SK-N-SH (cell line): ENCODE results near the gene NFE2. TPM values are rescaled to one million over a fixed set of nuclear protein-coding genes. Genes with fewer than 3 reads are reported as not detected.
A peak's percentile ranks its signal among the peaks of the same experiment; 100 is the strongest.

Experiments used
- CTCF ChIA-PET: fragments of 300-600, 350-600 bp; formaldehyde crosslinking; extraction: SDS; loops from one replicate; lab custom pipeline; 2021; lab: Yijun Ruan, JAX
- POLR2A ChIA-PET: fragments of 350-600 bp; sonication (Branson Sonifier 250); formaldehyde crosslinking; extraction: SDS; loops from one replicate; lab custom pipeline; 2020; ENCODE audit warnings: antibody characterized with exemption, inconsistent platforms; lab: Yijun Ruan, JAX
- DNase-seq: peaks from one replicate; pipeline ENCODE4 v3.0.0; 2012
- H2AFZ ChIP-seq: fragments of 200-600 bp; sonication (generic); 2 replicates; pipeline ENCODE4 v1.8.1; 2016; ENCODE audit warnings: antibody characterized with exemption, mild to moderate bottlenecking, low read depth
- H3F3A ChIP-seq: fragments of 200-600 bp; sonication (generic); replicated peaks from 2 replicates; pipeline ENCODE3; 2016; ENCODE audit warnings: antibody characterized with exemption, mild to moderate bottlenecking; ENCODE audit not compliant: insufficient read depth
- H3K27ac ChIP-seq, 2 experiments: fragments of 200-500 bp in 1 of 2; fragments of 200-600 bp in 1 of 2; sonication (Bioruptor generic) in 1 of 2; sonication (generic), shearing (Covaris generic) in 1 of 2; 2 replicates each; pipeline versions ENCODE4 v1.5.1 to v1.6.1; 2014 to 2016; ENCODE audit warnings: low read depth in 2 of 2, inconsistent platforms in 1 of 2, low read length in 1 of 2, mild to moderate bottlenecking in 1 of 2, mixed read lengths in 1 of 2
- H3K27me3 ChIP-seq: fragments of 200-600 bp; sonication (generic), shearing (Covaris generic); 2 replicates; pipeline ENCODE4 v1.6.1; 2016; ENCODE audit warnings: mixed run types; ENCODE audit not compliant: insufficient read depth
- H3K36me3 ChIP-seq, 2 experiments: fragments of 200-500 bp in 1 of 2; fragments of 200-600 bp in 1 of 2; sonication (Bioruptor generic) in 1 of 2; sonication (generic) in 1 of 2; replicated peaks in 1 of 2; 2 replicates each; pipeline versions ENCODE3 to v1.5.1; 2014 to 2016; ENCODE audit warnings: low read length in 1 of 2, mild to moderate bottlenecking in 1 of 2; ENCODE audit not compliant: insufficient read depth in 2 of 2, control insufficient read depth in 1 of 2
- H3K4me1 ChIP-seq, 2 experiments: fragments of 200-500 bp in 1 of 2; fragments of 200-600 bp in 1 of 2; sonication (Bioruptor generic) in 1 of 2; sonication (generic), shearing (Covaris generic) in 1 of 2; 2 replicates each; pipeline versions ENCODE4 v1.5.1 to v1.6.1; 2014 to 2016; ENCODE audit warnings: low read depth in 1 of 2, low read length in 1 of 2, mixed run types in 1 of 2; ENCODE audit not compliant: insufficient read depth in 2 of 2, control insufficient read depth in 1 of 2
- H3K4me2 ChIP-seq: fragments of 200-600 bp; sonication (generic), shearing (Covaris generic); 2 replicates; pipeline ENCODE4 v1.6.1; 2017; ENCODE audit warnings: mixed run types
- H3K4me3 ChIP-seq, 2 experiments: fragments of 200-500 bp in 1 of 2; fragments of 200-600 bp in 1 of 2; sonication (Bioruptor generic) in 1 of 2; sonication (generic), shearing (Covaris generic) in 1 of 2; 2 replicates each; pipeline versions ENCODE4 v1.5.1 to v1.8.1; 2014 to 2016; ENCODE audit warnings: low read depth in 2 of 2, inconsistent platforms in 1 of 2, low read length in 1 of 2, mild to moderate bottlenecking in 1 of 2, mixed read lengths in 1 of 2, moderate library complexity in 1 of 2
- H3K79me2 ChIP-seq: fragments of 200-600 bp; sonication (generic); 2 replicates; pipeline ENCODE4 v1.8.1; 2017; ENCODE audit warnings: mild to moderate bottlenecking; ENCODE audit not compliant: insufficient read depth
- H3K9ac ChIP-seq: fragments of 200-600 bp; sonication (generic); 2 replicates; pipeline ENCODE4 v1.6.1; 2017; ENCODE audit warnings: mixed run types
- H3K9me2 ChIP-seq: fragments of 200-600 bp; sonication (generic); 2 replicates; pipeline ENCODE4 v1.6.1; 2017; ENCODE audit warnings: mixed run types
- H3K9me3 ChIP-seq: fragments of 200-600 bp; sonication (generic); 2 replicates; pipeline ENCODE4 v1.6.1; 2017; ENCODE audit warnings: mixed run types, mild to moderate bottlenecking, moderate library complexity
- H4K20me1 ChIP-seq: fragments of 200-600 bp; sonication (generic); 2 replicates; pipeline ENCODE4 v1.6.1; 2017; ENCODE audit warnings: mild to moderate bottlenecking, mixed run types; ENCODE audit not compliant: insufficient read depth
- CHD2 ChIP-seq: fragments of 150-350 bp; IDR thresholded peaks from 2 replicates; pipeline ENCODE4 v1.6.1; 2018; ENCODE audit warnings: low read length; ENCODE audit not compliant: partially characterized antibody
- ELF1 ChIP-seq: IDR thresholded peaks from 2 replicates; pipeline ENCODE4 v1.4.0; 2012
- EZH2phosphoT487 ChIP-seq: fragments of 200-600 bp; sonication (generic); IDR thresholded peaks from 2 replicates; pipeline ENCODE4 v1.6.1; 2017; ENCODE audit warnings: low read depth, mixed run types, mild to moderate bottlenecking, antibody characterized with exemption, moderate library complexity, borderline replicate concordance
- FOXJ3 ChIP-seq: sonication (generic); formaldehyde crosslinking; IDR thresholded peaks from 2 replicates; pipeline ENCODE4 v1.5.1; 2020; ENCODE audit warnings: mild to moderate bottlenecking, missing genetic modification reagents
- JUND ChIP-seq: IDR thresholded peaks from 2 replicates; pipeline ENCODE4 v1.4.0; 2012
- POLR2AphosphoS5 ChIP-seq: IDR thresholded peaks from 2 replicates; pipeline ENCODE4 v1.6.1; 2012; ENCODE audit warnings: low read depth, low read length
- RFX5 ChIP-seq: IDR thresholded peaks from 2 replicates; pipeline ENCODE4 v1.6.1; 2012; ENCODE audit warnings: mild to moderate bottlenecking, improper control_type of control experiment, low read length
- RXRA ChIP-seq: IDR thresholded peaks from 2 replicates; pipeline ENCODE4 v1.4.0; 2012; ENCODE audit warnings: low read depth, mild to moderate bottlenecking, borderline replicate concordance
- WGBS: methylation state at CpG from one replicate; pipeline ENCODE4 v1.1.6; 2017; ENCODE audit warnings: low lambda C conversion rate; 5-methylcytosine and 5-hydroxymethylcytosine counted together
- polyA plus RNA-seq, 3 experiments: library from polyadenylated mRNA; depleted of rRNA; stranded (reverse); fragments of >200 nt; gene quantifications; 2 replicates each; pipeline ENCODE4 v1.2.3, GENCODE V29; 2012
- TF ChIP-seq, protein P1 (sequence below): fragments of 150-350 bp; IDR thresholded peaks from 2 replicates; pipeline ENCODE4 v1.6.1; 2016; ENCODE audit warnings: mild to moderate bottlenecking, low read depth, low read length
- TF ChIP-seq, protein P2 (sequence below): IDR thresholded peaks from 2 replicates; pipeline ENCODE4 v1.6.1; 2012; ENCODE audit warnings: mild to moderate bottlenecking, low read depth, low read length, moderate library complexity
- TF ChIP-seq, protein P3 (sequence below): fragments of 200-600 bp; sonication (generic); IDR thresholded peaks from 2 replicates; pipeline ENCODE4 v1.6.1; 2017; ENCODE audit warnings: antibody characterized with exemption, mild to moderate bottlenecking, moderate library complexity
- TF ChIP-seq, protein P4 (sequence below): IDR thresholded peaks from 2 replicates; pipeline ENCODE4 v1.4.0; 2012; ENCODE audit warnings: low read depth, borderline replicate concordance
- TF ChIP-seq, protein P5 (sequence below): IDR thresholded peaks from 2 replicates; pipeline ENCODE4; 2012
- TF ChIP-seq, protein P6 (sequence below): fragments of 150-350 bp; IDR thresholded peaks from 2 replicates; pipeline ENCODE4 v1.6.1; 2017; ENCODE audit warnings: antibody characterized with exemption, low read length, low read depth, borderline replicate concordance

Gene NFE2
- polyA plus RNA-seq, 1 of the 3 experiments (the other 2 are of a cell fraction), result 0.25 TPM

DNA sequence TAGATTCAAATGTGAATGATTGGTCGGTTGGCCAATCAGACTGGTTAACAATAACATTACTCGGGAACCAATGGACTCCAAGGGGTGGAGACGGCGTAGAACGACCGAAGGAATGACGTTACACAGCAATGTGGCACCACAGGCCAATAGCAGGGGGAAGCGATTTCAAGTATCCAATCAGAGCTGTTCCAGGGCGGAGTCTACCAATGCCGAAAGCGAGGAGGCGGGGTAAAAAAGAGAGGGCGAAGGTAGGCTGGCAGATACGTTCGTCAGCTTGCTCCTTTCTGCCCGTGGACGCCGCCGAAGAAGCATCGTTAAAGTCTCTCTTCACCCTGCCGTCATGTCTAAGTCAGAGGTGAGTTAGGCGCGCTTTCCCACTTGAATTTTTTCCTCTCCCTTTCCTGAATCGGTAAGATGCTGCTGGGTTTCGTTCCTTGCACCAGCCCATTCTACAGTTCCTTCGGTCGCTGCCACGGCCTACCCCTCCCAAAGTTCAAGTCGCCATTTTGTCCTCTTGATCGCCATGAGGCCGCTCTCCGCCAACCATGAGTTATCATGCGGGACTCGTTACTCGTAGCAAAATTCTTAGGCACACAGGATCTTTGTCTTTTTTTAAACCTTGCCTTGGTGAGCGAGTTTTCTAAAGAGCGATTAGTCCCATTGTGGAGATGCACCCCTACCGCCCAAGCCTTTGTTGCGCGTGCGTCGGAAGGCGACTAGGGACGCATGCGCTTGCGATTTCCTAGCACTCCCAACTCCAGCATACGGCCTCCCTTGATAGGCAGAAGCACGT lies 20.2 kb downstream of the NFE2 start, which contains the start of gene HNRNPA1 (continued):
- TF ChIP-seq, protein P1, sequence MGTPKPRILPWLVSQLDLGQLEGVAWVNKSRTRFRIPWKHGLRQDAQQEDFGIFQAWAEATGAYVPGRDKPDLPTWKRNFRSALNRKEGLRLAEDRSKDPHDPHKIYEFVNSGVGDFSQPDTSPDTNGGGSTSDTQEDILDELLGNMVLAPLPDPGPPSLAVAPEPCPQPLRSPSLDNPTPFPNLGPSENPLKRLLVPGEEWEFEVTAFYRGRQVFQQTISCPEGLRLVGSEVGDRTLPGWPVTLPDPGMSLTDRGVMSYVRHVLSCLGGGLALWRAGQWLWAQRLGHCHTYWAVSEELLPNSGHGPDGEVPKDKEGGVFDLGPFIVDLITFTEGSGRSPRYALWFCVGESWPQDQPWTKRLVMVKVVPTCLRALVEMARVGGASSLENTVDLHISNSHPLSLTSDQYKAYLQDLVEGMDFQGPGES, result peak; percentile 87
- no peak for TF ChIP-seq ELF1
- no peak for TF ChIP-seq FOXJ3 (CRISPR knock-in tag)
- peak; percentile 91 for TF ChIP-seq RFX5
- TF ChIP-seq, protein P2, sequence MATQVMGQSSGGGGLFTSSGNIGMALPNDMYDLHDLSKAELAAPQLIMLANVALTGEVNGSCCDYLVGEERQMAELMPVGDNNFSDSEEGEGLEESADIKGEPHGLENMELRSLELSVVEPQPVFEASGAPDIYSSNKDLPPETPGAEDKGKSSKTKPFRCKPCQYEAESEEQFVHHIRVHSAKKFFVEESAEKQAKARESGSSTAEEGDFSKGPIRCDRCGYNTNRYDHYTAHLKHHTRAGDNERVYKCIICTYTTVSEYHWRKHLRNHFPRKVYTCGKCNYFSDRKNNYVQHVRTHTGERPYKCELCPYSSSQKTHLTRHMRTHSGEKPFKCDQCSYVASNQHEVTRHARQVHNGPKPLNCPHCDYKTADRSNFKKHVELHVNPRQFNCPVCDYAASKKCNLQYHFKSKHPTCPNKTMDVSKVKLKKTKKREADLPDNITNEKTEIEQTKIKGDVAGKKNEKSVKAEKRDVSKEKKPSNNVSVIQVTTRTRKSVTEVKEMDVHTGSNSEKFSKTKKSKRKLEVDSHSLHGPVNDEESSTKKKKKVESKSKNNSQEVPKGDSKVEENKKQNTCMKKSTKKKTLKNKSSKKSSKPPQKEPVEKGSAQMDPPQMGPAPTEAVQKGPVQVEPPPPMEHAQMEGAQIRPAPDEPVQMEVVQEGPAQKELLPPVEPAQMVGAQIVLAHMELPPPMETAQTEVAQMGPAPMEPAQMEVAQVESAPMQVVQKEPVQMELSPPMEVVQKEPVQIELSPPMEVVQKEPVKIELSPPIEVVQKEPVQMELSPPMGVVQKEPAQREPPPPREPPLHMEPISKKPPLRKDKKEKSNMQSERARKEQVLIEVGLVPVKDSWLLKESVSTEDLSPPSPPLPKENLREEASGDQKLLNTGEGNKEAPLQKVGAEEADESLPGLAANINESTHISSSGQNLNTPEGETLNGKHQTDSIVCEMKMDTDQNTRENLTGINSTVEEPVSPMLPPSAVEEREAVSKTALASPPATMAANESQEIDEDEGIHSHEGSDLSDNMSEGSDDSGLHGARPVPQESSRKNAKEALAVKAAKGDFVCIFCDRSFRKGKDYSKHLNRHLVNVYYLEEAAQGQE, result no peak; the same call in 1 of the 2 replicates
- no peak for TF ChIP-seq RXRA
- TF ChIP-seq, all 33 proteins: peak for 12

DNA sequence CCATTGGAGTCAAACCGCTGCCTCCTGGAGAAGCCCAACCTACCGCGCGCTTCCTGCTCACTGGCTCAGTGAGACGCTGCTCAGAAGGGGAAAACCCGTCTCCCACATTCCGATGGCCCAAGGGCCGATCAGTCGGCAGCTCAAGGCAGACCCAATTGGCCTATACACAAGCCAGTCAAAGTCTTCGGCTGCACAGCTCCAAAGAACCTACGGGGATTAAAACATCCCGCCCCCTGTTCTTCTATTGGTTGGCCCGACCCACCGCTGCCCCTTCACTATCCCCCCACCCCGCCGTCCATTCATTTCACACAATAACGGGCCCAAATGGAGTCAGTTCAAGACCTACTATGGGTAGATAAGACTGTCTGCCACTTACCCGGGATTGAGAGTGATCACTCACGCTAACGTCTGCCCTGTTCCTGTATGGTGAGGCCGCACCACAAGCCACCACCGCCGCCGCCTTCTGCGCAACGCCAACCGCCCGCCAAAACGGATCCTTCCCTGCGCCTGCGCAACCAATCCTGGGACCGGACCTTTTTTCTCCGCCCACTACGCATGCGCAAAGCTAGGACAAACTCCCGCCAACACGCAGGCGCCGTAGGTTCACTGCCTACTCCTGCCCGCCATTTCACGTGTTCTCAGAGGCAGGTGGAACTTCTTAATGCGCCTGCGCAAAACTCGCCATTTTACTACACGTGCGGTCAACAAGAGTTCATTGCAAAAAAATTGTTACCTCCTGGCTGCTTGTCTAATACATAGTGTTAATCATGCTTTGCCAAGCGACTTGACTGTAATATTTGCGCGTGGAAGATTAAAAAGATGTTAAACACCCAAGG lies 21.0 kb downstream of the NFE2 start, which contains the start of gene CBX5:
TSS of gene CBX5 (minus strand) at position 491 of the 836 bp plus-strand sequence. CDS start 22,472 bp downstream, outside the sequence.
- H3F3A ChIP-seq, result peaks cover 49% of the 10 kb centered on the region
- peak within 1 kb of the TSS; percentile 98 for H3K9ac ChIP-seq
- peak within 1 kb of the TSS; percentile 93 to 99 for H3K27ac ChIP-seq
- peak within 1 kb of the TSS; percentile 98 for H3K4me2 ChIP-seq
- peaks cover 34 to 35% of the 10 kb centered on the region in 2 experiments for H3K36me3 ChIP-seq
- H4K20me1 ChIP-seq, result peaks cover 38% of the 10 kb centered on the region
- H3K9me2 ChIP-seq, result no peaks in the 10 kb centered on the region
- peak within 1 kb of the TSS; percentile 80 to 88 for H3K4me3 ChIP-seq
- CTCF ChIA-PET, result interaction anchor here (0.7 to 2.9 kb wide), 13 partner anchors 15 to 242 kb away, joined by 3 to 13 read pairs (median 4); no protein-coding TSS in a partner anchor
- peak; percentile 92 for DNase-seq
- POLR2A ChIA-PET, result interaction anchor here (0.7 to 3.5 kb wide), 27 partner anchors 8 to 262 kb away, joined by 3 to 36 read pairs (median 4); partner anchors contain the start of genes COPZ1, HOXC4 and HOXC5
- peak within 1 kb of the TSS; percentile 52; the same call in 1 of the 2 replicates for H2AFZ ChIP-seq
- peaks cover 87% of the 10 kb centered on the region for H3K79me2 ChIP-seq
- peaks cover 15 to 26% of the 10 kb centered on the region in 2 experiments; a peak in 3 of 4 replicates for H3K4me1 ChIP-seq
- no peaks in the 10 kb centered on the region for H3K27me3 ChIP-seq
- H3K9me3 ChIP-seq, result no peaks in the 10 kb centered on the region
- under 1% methylated on average over 41 of the region's 49 CpGs for WGBS
- TF ChIP-seq CHD2, result peak; percentile 61
- TF ChIP-seq, protein P3, sequence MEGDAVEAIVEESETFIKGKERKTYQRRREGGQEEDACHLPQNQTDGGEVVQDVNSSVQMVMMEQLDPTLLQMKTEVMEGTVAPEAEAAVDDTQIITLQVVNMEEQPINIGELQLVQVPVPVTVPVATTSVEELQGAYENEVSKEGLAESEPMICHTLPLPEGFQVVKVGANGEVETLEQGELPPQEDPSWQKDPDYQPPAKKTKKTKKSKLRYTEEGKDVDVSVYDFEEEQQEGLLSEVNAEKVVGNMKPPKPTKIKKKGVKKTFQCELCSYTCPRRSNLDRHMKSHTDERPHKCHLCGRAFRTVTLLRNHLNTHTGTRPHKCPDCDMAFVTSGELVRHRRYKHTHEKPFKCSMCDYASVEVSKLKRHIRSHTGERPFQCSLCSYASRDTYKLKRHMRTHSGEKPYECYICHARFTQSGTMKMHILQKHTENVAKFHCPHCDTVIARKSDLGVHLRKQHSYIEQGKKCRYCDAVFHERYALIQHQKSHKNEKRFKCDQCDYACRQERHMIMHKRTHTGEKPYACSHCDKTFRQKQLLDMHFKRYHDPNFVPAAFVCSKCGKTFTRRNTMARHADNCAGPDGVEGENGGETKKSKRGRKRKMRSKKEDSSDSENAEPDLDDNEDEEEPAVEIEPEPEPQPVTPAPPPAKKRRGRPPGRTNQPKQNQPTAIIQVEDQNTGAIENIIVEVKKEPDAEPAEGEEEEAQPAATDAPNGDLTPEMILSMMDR, result no peak
- no peak for TF ChIP-seq JUND
- TF ChIP-seq, protein P4, sequence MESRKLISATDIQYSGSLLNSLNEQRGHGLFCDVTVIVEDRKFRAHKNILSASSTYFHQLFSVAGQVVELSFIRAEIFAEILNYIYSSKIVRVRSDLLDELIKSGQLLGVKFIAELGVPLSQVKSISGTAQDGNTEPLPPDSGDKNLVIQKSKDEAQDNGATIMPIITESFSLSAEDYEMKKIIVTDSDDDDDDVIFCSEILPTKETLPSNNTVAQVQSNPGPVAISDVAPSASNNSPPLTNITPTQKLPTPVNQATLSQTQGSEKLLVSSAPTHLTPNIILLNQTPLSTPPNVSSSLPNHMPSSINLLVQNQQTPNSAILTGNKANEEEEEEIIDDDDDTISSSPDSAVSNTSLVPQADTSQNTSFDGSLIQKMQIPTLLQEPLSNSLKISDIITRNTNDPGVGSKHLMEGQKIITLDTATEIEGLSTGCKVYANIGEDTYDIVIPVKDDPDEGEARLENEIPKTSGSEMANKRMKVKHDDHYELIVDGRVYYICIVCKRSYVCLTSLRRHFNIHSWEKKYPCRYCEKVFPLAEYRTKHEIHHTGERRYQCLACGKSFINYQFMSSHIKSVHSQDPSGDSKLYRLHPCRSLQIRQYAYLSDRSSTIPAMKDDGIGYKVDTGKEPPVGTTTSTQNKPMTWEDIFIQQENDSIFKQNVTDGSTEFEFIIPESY, result no peak
- TF ChIP-seq, protein P5, sequence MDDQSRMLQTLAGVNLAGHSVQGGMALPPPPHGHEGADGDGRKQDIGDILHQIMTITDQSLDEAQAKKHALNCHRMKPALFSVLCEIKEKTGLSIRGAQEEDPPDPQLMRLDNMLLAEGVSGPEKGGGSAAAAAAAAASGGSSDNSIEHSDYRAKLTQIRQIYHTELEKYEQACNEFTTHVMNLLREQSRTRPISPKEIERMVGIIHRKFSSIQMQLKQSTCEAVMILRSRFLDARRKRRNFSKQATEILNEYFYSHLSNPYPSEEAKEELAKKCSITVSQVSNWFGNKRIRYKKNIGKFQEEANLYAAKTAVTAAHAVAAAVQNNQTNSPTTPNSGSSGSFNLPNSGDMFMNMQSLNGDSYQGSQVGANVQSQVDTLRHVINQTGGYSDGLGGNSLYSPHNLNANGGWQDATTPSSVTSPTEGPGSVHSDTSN, result peak; percentile 100
- TF ChIP-seq EZH2phosphoT487, result no peak
- TF ChIP-seq, protein P1, result peak; percentile 87
- TF ChIP-seq, protein P6, sequence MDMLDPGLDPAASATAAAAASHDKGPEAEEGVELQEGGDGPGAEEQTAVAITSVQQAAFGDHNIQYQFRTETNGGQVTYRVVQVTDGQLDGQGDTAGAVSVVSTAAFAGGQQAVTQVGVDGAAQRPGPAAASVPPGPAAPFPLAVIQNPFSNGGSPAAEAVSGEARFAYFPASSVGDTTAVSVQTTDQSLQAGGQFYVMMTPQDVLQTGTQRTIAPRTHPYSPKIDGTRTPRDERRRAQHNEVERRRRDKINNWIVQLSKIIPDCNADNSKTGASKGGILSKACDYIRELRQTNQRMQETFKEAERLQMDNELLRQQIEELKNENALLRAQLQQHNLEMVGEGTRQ, result no peak
- TF ChIP-seq POLR2AphosphoS5, result peak; percentile 95
